ENCODE measurements around the gene C10orf88.
A peak's percentile ranks its signal among the peaks of the same experiment; 100 is the strongest.

The C10orf88 gene

GRCh38 chr10:122953902-122954730, at the start of gene C10orf88:
Gene C10orf88, minus strand, starts transcription at chr10:122954227. Its CDS starts 49 bp downstream, at chr10:122954178.
- DNase-seq: peak; percentile 83

- DNase-seq: no peak
These were observed 47.3 kb upstream of the C10orf88 start for GRCh38 chr10:123001370-123001769.

GRCh38 chr10:123000155-123000554, 46.1 kb upstream of the C10orf88 start:
- no peak for DNase-seq

- no peak for DNase-seq
These were observed 45.3 kb upstream of the C10orf88 start for GRCh38 chr10:122999347-122999746.

GRCh38 chr10:122998934-122999333, 44.9 kb upstream of the C10orf88 start:
- DNase-seq: no peak

- DNase-seq: no peak
These were observed 44.4 kb upstream of the C10orf88 start for GRCh38 chr10:122998360-122998917.

GRCh38 chr10:122997864-122998263, 43.8 kb upstream of the C10orf88 start:
- no peak for DNase-seq

- DNase-seq: no peak
These were observed 41.9 kb upstream of the C10orf88 start for GRCh38 chr10:122995936-122996335.

- DNase-seq: no peak
These were observed 39.8 kb upstream of the C10orf88 start for GRCh38 chr10:122993797-122994336.

- DNase-seq: no peak
These were observed 38.1 kb upstream of the C10orf88 start for GRCh38 chr10:122992031-122992585.

GRCh38 chr10:122990278-122990677, 36.3 kb upstream of the C10orf88 start:
- DNase-seq: no peak

- DNase-seq: no peak
These were observed 34.5 kb upstream of the C10orf88 start for GRCh38 chr10:122988501-122988900.

- no peak for DNase-seq
These were observed 32.3 kb upstream of the C10orf88 start for GRCh38 chr10:122986335-122986734.

GRCh38 chr10:122984708-122985107, 30.7 kb upstream of the C10orf88 start:
- DNase-seq: no peak

- DNase-seq: no peak
These were observed 29.9 kb upstream of the C10orf88 start for GRCh38 chr10:122983898-122984297.

- DNase-seq: no peak
These were observed 27.0 kb upstream of the C10orf88 start for GRCh38 chr10:122981066-122981464.

- DNase-seq: peak; percentile 32
These were observed 26.4 kb upstream of the C10orf88 start, which contains the start of gene PSTK for GRCh38 chr10:122980209-122981065. Gene PSTK, plus strand, starts transcription at chr10:122980401. Its CDS starts 79 bp downstream, at chr10:122980480.

- DNase-seq: no peak
These were observed 20.6 kb upstream of the C10orf88 start for GRCh38 chr10:122974543-122975064.

GRCh38 chr10:122974023-122974422, 20.0 kb upstream of the C10orf88 start:
- no peak for DNase-seq

GRCh38 chr10:122968698-122969097, 14.7 kb upstream of the C10orf88 start:
- no peak for DNase-seq

GRCh38 chr10:122966879-122967278, 12.9 kb upstream of the C10orf88 start:
- no peak for DNase-seq

- no peak for DNase-seq
These were observed 8.4 kb upstream of the C10orf88 start for GRCh38 chr10:122962405-122962804.

- no peak for DNase-seq
These were observed 3.4 kb upstream of the C10orf88 start for GRCh38 chr10:122957474-122957873.
